ENCODE measurements around the gene YKT6.

The YKT6 gene

DNA sequence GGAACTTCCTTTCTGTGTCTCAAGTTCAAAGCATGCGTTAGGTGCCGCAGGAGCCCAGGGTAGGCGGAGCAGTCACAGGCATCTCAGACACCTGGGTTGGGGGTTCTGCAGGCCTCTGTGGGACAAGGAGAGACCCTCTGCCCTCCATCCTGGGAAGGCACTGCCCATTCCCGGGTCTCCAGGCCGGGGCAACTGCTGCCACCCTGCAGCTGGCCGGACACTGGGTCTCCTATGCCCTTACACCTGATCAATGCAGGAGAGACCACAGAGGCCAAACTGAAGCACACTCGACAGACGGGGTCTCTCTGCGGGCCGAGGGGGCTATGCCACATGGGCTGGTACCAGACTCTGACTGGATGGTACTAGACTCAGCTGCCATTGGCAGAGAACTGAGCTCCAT lies 36.9 kb downstream of the YKT6 start:
- DNase-seq = no peak

DNA sequence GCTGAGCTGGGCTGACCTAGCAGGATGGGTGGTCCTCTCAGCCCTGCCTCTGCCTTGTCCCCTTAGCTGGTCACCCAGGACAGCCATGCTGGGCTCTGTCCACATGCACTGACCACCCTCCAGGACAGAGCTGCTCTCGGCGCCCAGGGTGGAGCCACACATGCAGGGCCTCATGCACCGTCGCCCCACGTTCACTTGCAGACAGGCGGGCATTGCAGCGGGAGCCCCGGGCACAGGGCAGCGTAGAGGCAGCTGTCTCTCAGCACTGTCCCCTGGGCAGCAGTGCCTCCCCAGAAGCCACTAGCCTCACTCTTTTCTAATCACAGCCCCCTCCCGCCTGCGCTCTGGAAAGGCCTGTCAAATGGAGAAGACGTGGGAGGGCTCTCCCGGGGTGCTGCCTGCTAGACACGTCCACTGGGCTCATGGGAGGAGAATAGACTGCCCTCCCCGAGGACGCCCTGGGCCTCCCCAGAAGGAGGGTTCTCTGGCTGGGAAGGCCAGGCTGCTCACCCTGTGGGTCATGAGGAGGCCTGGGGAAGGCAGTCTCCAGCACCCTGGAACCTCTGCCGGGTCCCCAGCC lies 37.4 kb downstream of the YKT6 start:
- DNase-seq = no peak

DNA sequence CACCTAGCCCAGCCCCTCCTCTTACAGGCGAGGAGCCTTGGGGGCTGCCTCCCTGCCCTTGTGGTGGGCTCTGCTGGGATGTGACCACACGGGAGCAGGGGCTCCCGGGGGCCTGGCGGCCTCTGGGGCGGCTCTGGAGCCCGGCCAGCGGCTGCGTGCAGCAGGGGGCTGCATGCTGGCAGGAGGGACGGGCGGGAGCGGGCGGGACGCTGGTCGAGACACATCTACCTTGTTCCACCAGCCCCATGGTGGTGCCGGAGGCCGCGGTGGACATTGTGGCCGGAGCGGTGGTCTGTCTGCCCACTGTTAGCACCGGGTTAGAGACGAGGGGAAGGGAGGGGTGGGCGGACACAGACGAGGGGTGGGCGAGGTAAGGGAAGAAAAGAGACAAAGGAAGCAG lies 38.6 kb downstream of the YKT6 start:
- DNase-seq = no peak

DNA sequence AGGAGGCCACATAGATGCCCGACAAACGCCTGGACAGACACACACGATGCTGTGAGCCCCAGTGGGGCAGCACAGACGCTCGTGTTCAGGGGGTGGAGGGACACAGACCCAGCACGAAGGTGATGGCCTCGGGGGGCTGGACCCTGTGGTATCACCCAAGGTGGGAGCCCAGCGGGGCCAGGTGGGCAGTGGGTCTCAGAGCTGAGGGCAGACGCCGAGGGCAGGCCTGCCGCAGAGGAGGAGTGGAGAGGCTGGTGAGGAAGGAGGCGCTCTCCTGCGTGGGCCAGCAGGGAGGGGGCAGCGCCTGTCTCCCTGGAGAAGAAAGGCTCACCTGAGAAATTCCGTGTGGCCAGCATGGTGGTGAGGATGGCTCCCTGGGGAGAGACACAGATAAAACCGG lies 39.6 kb downstream of the YKT6 start:
- DNase-seq = no peak

DNA sequence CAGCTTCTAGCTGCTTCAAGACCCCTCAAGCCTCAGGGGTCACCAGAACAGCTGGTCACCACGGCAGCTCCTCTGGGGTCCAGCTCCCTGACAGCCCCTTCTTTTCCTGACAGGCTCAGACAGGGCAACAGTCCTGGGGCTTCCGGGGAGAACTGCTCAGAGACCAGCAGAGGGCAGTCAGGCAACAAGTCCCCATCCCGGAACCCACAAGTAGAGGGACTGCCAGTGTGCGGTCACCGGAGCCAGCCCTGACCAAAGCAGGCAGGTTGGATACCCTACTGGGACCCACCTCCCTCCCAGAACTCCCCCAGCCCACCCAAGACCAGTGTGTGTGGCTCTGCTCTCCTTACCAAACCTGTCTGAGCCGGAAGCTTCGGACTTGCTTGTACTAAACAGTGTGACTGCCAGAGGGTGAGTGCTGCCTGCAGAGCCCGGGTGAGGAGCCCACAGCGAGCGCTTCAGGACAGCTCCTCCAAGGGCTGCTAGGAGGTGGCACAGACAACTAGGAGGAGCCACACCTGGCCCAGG lies 40.3 kb downstream of the YKT6 start:
- peak; percentile 68 to 80 for DNase-seq

DNA sequence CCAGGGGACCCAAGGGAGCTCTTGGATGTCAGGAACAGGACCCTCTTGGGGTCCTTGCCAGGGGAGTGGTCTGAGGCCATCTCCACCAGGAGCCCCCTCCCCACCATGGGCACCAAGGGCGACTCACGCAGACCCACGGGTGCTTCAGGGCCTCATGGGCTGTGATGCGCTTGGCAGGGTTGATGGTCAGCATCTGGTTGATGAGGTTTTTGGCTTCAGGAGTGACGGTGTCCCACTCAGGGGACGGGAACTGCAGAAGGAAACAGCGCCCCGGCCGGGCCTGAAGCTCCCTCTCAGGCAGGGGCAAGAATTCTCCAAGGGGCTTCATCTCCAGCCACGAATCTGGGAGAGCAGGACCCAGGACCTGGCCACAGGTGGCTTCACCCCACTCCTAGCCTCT lies 41.3 kb downstream of the YKT6 start:
- DNase-seq = no peak

- DNase-seq = peak in 1 of 2 donors; percentile 23
These were observed 43.5 kb downstream of the YKT6 start for GRCh38 chr7:44244282-44244681.

DNA sequence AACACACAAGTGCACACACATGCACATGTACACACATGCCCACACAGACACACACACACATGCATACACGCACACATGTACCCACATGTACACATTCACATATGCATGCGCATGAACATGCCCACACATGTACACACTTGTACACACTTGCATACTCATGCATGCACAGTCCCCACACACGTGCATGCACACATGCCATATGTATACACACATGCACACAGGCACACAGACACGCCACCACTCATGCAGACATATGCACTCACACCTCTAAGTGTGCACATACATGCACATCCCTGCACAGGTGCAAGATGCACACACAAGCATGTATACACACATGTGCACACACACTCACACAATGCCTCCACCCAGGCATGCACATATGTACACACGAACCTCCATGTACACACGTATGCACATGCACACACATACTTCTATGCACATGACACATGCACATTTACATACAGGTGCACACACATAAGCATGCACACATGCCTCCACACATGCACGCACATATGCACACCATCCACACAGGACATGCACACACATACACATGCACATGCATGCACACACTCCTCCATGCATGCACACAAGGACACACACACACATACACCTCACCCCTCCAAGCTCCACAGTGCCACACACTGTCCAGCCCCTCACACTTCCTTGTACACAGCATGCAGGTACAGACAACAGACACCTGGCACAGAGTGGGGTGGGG lies 45.8 kb downstream of the YKT6 start:
- no peak for DNase-seq

DNA sequence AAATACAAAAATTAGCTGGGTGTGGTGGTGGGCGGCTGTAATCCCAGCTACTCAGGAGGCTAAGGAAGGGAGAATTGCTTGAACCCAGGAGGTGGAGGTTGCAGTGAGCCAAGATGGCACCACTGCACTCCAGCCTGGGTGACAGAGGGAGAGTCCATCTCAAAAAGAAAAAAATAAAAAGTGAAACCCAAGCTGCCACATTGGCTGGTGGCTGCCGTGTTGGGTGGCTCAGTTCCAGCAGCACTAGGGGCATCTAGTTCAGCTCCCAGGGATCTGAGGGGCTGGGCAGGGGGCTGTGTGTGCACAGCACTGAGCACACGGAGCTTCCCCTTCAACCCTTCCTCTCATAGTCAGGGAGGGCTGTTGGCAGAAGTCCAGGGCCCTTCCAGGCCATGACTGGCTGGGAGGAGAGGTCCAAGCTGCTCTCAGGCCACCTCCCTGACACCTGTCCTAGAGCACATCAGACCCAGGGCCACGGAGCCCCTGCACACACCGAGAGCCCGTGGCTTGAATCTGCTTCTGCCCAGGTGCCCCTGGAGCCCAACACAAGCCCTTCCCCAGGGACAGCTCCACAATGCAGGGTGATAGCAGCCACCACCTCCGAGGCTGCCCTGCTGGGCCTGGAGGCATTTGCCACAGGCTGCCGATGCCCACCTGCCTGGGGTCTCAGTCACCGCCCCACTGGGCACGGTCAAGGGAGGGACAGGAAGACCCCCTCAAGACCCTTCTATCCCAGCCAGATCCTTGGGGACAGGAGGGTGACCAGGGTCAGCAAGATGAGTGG lies 47.3 kb downstream of the YKT6 start:
- no peak for DNase-seq

- no peak for DNase-seq
These were observed 49.0 kb downstream of the YKT6 start for GRCh38 chr7:44249639-44250234.

- no peak for DNase-seq
These were observed 50.5 kb downstream of the YKT6 start for GRCh38 chr7:44251269-44251668.

- DNase-seq = peak in 1 of 2 donors; percentile 11
These were observed 51.1 kb downstream of the YKT6 start for GRCh38 chr7:44251881-44252280.

- DNase-seq = no peak
These were observed 55.7 kb downstream of the YKT6 start for GRCh38 chr7:44256459-44256858.

GRCh38 chr7:44257213-44257612 lies 56.4 kb downstream of the YKT6 start:
- DNase-seq = no peak

DNA sequence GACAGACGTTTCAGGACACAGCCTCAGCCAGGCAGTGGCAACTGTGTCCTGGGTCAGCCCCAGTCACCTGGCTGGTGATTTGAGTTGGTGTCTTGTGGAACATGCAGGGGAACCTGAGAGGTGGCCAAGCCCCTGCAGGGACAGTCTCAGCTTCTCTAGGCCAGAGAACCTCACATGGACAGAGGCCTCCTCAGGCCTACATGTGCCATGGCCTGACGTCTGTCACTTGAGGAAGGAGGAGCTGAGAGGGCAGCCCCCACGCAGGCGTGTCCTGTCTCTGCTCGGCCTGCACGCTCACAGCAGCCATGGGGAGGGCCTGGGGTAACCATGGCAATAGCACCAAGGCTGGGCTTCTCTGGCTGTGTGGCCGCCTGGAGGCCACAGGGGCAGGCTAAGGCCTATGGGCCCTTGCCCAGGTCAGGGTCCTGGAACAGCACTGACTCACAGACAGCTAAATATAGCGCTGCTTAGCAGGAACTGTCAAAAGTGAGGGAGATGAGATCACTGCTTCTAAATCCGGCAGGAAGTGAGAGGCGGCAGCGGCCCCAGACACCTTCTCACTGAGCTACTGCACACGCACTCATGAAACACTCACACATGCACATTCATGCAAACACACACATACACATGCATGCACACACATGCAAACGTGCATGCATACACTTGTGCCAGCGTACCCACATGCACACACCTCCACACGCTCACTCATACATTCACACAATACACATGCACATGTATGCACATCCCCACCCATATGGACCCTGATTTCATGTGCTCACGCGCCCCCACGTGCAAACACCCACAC lies 57.0 kb downstream of the YKT6 start:
- peak; percentile 78 to 87 for DNase-seq

- no peak for DNase-seq
These were observed 57.6 kb downstream of the YKT6 start for GRCh38 chr7:44258423-44258760.

- no peak for DNase-seq
These were observed 58.2 kb downstream of the YKT6 start for GRCh38 chr7:44258865-44259546.

DNA sequence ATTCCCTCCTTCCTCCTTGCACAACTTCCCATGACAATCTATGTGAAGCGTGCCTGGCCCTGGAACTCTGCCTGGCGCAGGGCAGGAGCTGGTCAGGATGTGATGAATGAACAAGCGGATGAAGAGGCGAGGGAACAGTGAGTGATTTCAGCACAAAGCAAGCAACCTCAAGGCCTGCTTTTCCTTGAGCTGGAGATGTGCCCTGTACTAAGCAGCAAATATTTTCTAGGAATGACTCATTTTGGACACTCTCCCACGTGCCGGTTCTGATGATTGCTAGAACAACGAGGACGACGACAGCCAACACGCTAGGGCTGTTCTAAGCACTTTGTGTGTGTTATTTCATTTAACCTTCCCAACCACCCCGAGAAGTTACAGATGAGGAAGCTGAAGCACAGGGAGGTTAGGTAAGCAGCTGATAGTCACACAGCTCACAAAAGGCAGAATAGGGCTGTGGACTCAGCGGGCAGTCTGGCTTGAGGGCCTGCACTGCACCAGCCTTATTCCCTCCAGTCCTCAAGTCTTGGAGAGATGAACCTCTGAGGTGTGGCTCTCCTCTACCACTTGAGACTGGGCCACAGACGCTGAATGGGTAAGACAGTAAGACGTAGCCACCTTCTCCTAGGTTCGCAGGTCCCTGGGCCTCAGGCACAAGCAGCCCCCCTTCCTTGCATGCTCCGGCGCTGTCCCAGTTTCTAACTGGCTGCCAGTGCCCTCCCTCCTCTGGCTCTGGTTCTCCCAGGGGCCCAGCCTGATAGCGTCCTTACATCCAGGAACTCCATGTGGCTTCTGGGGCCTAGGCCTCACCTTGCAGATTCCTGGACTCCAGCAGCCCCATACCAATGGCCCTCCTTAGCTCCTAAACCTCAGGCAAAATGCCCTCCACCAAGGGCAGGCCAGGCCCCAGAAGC lies 59.0 kb downstream of the YKT6 start:
- peak; percentile 27 to 42 for DNase-seq

- DNase-seq = no peak
These were observed 60.5 kb downstream of the YKT6 start for GRCh38 chr7:44261240-44261639.

GRCh38 chr7:44262031-44262430 lies 61.3 kb downstream of the YKT6 start:
- no peak for DNase-seq

All from inflammatory macrophage treated with lipopolysaccharide for 1 hour (primary cell).